ENCODE data around the gene ELMOD3.

DNA sequence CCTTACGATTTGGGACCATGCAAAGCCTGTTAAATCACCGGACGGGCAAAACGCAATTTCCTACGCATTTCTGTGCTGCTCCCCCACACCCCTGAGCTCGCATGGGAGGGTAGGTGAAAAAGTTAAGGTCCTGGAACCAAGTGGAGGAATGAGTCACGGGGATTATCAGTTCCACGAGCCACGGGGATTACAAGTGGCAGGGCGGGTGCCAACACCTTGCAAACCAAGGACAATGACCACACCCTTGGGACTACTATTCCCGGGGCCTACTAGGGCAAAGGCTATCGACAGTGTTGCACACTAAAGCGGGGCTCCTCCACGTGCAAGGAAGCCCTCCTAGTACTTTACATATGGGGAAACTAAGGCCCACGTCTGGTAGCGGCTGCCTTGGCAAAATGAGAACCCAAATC lies 688 bp upstream of the ELMOD3 start:
- TF ChIP-seq EZH2 (IDR thresholded peaks at IDR 0.05; ENCODE audit: insufficient read depth, poor library complexity, severe bottlenecking) (no peak), EZH2phosphoT487 (IDR thresholded peaks at IDR 0.05; ENCODE audit: insufficient read depth, low read depth) (no peak)

All from GM23248 (cell line).